GM12872 (cell line): ENCODE measurements around the gene RNF223.

ENCODE experiments used
- CTCF ChIP-seq: IDR thresholded peaks from 3 replicates; pipeline ENCODE4 v1.5.1; 2011; ENCODE audit warnings: low read depth, mild to moderate bottlenecking, low read length, moderate library complexity; ENCODE audit not compliant: insufficient read depth

RNF223 gene

GRCh38 chr1:1063945-1064831 is 9.9 kb downstream of the RNF223 start:
- peak; percentile 85 for TF ChIP-seq CTCF

DNA sequence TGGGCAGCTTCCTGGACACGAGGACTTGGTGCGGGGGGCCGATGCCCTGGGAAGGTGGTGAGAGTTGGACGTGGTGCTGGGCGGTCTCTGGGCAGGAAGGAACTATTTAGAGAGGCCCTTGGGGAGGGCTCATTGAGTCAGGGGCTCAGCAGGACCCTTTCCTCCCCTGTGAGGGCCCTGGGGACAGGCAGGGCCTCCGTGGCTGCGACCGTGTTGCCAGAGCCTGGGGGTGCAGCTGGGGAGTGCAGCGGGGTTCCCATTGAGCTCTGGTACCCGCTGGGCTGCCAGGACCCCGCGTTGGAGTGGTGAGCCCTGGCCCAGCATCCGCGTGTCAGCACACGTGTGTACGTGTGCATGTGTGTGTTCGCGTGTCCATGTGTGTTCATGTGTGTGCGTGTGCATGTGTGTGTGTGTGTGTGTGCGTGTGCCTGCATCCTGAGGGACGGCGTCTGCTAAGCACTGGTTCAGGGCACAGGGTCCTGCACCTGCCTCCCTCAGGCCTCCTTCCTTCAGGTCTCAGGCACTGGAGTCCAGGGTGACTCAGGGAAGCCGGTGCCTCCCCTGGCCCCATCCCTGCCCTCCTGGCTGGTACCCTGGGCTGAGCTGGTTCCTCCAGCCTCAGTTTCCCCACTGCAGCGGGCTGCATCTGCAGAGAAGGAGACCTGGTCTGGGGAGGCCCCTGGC is 10.7 kb downstream of the RNF223 start:
- no peak for TF ChIP-seq CTCF

- no peak for TF ChIP-seq CTCF
Measured at GRCh38 chr1:1062348-1063163, 11.6 kb downstream of the RNF223 start.

GRCh38 chr1:1061682-1062345 is 12.3 kb downstream of the RNF223 start:
- no peak for TF ChIP-seq CTCF

DNA sequence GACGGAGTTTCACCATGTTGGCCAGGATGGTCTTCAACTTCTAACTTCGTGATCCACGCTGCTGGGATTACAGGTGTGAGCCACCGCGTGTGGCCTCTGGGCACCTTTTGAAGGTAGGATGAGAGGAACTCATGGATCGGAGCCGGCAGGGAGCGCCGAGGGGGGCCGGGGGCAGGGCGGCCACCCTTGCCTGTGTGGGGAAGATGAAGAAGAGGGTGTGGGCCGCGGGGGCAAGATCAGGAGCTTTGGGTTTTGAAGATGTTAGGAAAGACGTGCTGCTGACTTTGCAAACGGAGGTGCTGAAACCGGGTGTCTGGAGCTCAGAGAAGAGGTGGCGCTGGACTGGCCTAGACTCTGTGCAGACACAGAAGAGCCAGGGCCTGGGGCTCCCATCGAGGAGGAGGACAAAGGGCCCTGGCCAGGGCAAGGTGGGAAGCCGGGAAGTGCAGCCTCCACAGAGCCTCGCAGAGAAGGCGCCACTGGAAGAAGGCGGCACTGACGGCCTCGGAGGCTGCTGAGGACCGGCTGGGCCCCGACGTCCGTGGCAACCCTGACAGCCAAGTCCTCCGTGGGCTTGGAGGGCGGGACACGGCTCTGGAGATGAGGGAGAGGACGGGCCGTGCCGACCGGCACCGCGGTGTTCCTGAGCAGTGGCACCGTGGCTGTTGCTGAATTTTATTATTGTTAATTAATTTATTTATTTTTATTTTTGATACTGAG is 13.7 kb downstream of the RNF223 start:
- TF ChIP-seq CTCF, result no peak

DNA sequence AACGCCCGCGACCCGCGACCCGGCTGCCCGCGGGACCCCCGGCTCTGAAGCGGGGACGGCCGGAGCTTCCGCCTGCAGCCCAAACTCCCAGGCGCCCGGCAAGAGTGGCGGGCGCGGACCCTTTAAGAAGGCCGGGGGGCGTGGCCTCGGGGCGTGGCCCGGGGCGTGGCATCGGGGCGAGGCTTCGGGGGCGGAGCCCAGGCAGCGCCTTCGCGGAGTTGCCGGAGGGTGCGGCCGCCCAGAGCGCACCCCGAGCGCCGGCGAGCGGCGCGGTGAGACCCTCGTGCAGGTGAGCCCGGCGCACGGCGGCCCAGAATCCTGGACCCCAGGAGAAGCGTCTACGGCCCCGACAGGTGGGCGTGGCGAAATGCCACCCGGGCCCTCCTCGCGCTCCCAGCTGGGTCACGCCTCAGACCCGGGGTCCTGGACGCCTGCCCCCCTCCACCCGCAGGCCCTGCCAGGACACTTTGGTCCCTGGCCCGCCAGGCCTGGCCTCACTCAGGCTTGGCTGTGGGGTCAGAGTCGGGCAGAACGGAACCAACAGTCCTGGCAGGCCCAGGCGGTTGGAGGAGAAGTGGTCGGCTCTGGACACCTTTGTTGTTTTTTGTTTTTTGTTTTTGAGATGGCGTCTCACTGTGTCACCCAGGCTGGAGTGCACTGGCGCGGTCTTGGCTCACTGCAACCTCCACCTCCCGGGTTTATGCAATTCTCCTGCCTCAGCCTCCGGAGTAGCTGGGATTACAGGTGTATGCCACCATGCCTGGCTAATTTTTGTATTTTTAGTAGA is 14.4 kb downstream of the RNF223 start:
- TF ChIP-seq CTCF, result no peak
